IMR-90 (cell line): Measurements from ENCODE around the gene CELA3B. TPM values are rescaled to one million over a fixed set of nuclear protein-coding genes. Genes with fewer than 3 reads are reported as not detected.

Source experiments
- ATAC-seq: fragments of 200-7000 bp; cut with Tn5 transposase; 2 replicates; pipeline ENCODE4 v1.9.1; 2020; ENCODE audit warnings: low read depth, mild to moderate bottlenecking, moderate library complexity
- BruUV-seq: library from RNA; stranded (reverse); fragments of 400-500 nt; replicated peaks from 2 replicates; lab custom pipeline; 2021; lab: Mats Ljungman, UMichigan
- CTCF ChIA-PET: fragments of 300-600 bp; formaldehyde crosslinking; extraction: SDS; loops from one replicate; lab custom pipeline; 2021; ENCODE audit warnings: antibody characterized with exemption; lab: Yijun Ruan, JAX
- POLR2A ChIA-PET: fragments of 300-600 bp; sonication (Branson Sonifier 250); formaldehyde crosslinking; loops from one replicate; lab custom pipeline; 2022; ENCODE audit warnings: antibody characterized with exemption; ENCODE audit not compliant: unreplicated experiment; lab: Charles Lee
- DNase-seq: peaks from one replicate; pipeline ENCODE4 v3.0.0; 2013
- H2AFZ ChIP-seq: replicated peaks from 2 replicates; pipeline ENCODE3; 2013; ENCODE audit warnings: low read length, mild to moderate bottlenecking; ENCODE audit not compliant: poor library complexity
- H2AK5ac ChIP-seq: 2 replicates; pipeline ENCODE4 v1.6.1; 2013; ENCODE audit warnings: low read depth, low read length, inconsistent platforms
- H2AK9ac ChIP-seq: replicated peaks from 2 replicates; pipeline ENCODE3; 2013; ENCODE audit warnings: mild to moderate bottlenecking, low read depth, low read length, moderate library complexity; ENCODE audit not compliant: poor library complexity
- H2BK120ac ChIP-seq: 2 replicates; pipeline ENCODE4 v1.6.1; 2013; ENCODE audit warnings: low read depth, low read length, inconsistent platforms
- H2BK15ac ChIP-seq: 3 replicates; pipeline ENCODE4 v1.6.1; 2013; ENCODE audit warnings: low read depth, low read length, inconsistent platforms
- H2BK20ac ChIP-seq: 2 replicates; pipeline ENCODE4 v1.6.1; 2013; ENCODE audit warnings: low read depth, mild to moderate bottlenecking, inconsistent platforms, low read length, moderate library complexity
- H2BK5ac ChIP-seq: 2 replicates; pipeline ENCODE4 v1.6.1; 2013; ENCODE audit warnings: mild to moderate bottlenecking, low read depth, low read length, inconsistent platforms; ENCODE audit not compliant: poor library complexity, severe bottlenecking
- H3K14ac ChIP-seq: replicated peaks from 2 replicates; pipeline ENCODE4 v1.6.1; 2013; ENCODE audit warnings: low read depth, low read length, inconsistent platforms
- H3K18ac ChIP-seq: 2 replicates; pipeline ENCODE4 v1.6.1; 2013; ENCODE audit warnings: low read depth, low read length, control low read depth
- H3K23ac ChIP-seq: 2 replicates; pipeline ENCODE4 v1.6.1; 2013; ENCODE audit warnings: low read depth, low read length, inconsistent platforms
- H3K27ac ChIP-seq: 2 replicates; pipeline ENCODE4 v1.5.1; 2013; ENCODE audit warnings: mild to moderate bottlenecking, control low read depth, low read length; ENCODE audit not compliant: insufficient read depth
- H3K27me3 ChIP-seq: 2 replicates; pipeline ENCODE4 v1.6.1; 2013; ENCODE audit warnings: low read length; ENCODE audit not compliant: control insufficient read depth, insufficient read depth
- H3K36me3 ChIP-seq: 2 replicates; pipeline ENCODE4 v1.6.1; 2013; ENCODE audit warnings: low read length, mixed read lengths; ENCODE audit not compliant: control insufficient read depth, insufficient read depth
- H3K4ac ChIP-seq: 2 replicates; pipeline ENCODE4 v1.6.1; 2013; ENCODE audit warnings: low read depth, low read length, inconsistent platforms
- H3K4me1 ChIP-seq: 2 replicates; pipeline ENCODE4 v1.6.1; 2013; ENCODE audit warnings: low read length, mixed read lengths; ENCODE audit not compliant: control insufficient read depth, insufficient read depth
- H3K4me2 ChIP-seq: 2 replicates; pipeline ENCODE4 v1.6.1; 2013; ENCODE audit warnings: low read depth, mild to moderate bottlenecking, control low read depth, low read length, moderate library complexity
- H3K4me3 ChIP-seq: 2 replicates; pipeline ENCODE4 v1.5.1; 2013; ENCODE audit warnings: low read depth, mild to moderate bottlenecking, control low read depth, low read length, moderate library complexity; ENCODE audit not compliant: insufficient read depth
- H3K56ac ChIP-seq: 2 replicates; pipeline ENCODE4 v1.6.1; 2013; ENCODE audit warnings: low read length, inconsistent platforms; ENCODE audit not compliant: insufficient read depth; ENCODE audit errors: extremely low read depth
- H3K79me1 ChIP-seq, 2 experiments: 2 replicates each; pipeline ENCODE4 v1.6.1; 2013; ENCODE audit warnings: low read length in 2 of 2, inconsistent platforms in 1 of 2, low read depth in 1 of 2
- H3K9ac ChIP-seq: 2 replicates; pipeline ENCODE4 v1.6.1; 2013; ENCODE audit warnings: low read depth, low read length, control low read depth
- H3K9me1 ChIP-seq: 2 replicates; pipeline ENCODE4 v1.6.1; 2013; ENCODE audit warnings: low read length, inconsistent platforms; ENCODE audit not compliant: insufficient read depth
- H3K9me3 ChIP-seq: 2 replicates; pipeline ENCODE4 v1.6.1; 2013; ENCODE audit warnings: low read length; ENCODE audit not compliant: control insufficient read depth, insufficient read depth
- H4K20me1 ChIP-seq: 2 replicates; pipeline ENCODE4 v1.6.1; 2013; ENCODE audit warnings: low read length, inconsistent platforms; ENCODE audit not compliant: insufficient read depth
- H4K5ac ChIP-seq: 2 replicates; pipeline ENCODE4 v1.6.1; 2013; ENCODE audit warnings: mild to moderate bottlenecking, low read depth, low read length, control low read depth
- H4K8ac ChIP-seq, 2 experiments: 2 replicates each; pipeline ENCODE4 v1.6.1; 2013; ENCODE audit warnings: low read depth in 2 of 2, low read length in 2 of 2, control low read depth in 1 of 2, inconsistent platforms in 1 of 2
- H4K91ac ChIP-seq: 2 replicates; pipeline ENCODE4 v1.6.1; 2013; ENCODE audit warnings: low read depth, low read length, inconsistent platforms; ENCODE audit not compliant: insufficient read depth
- BHLHE40 ChIP-seq: fragments of 150-350 bp; IDR thresholded peaks from 2 replicates; pipeline ENCODE4 v1.6.1; 2016; ENCODE audit warnings: mild to moderate bottlenecking, low read depth, low read length
- CHD1 ChIP-seq: IDR thresholded peaks from 2 replicates; pipeline ENCODE4 v1.6.1; 2012; ENCODE audit warnings: low read depth, low read length, improper control_type of control experiment
- MAFK ChIP-seq: IDR thresholded peaks from 2 replicates; pipeline ENCODE4 v1.6.1; 2012; ENCODE audit warnings: low read depth, low read length, improper control_type of control experiment
- MAZ ChIP-seq: IDR thresholded peaks from 2 replicates; pipeline ENCODE4 v1.6.1; 2012; ENCODE audit warnings: low read depth, mild to moderate bottlenecking, low read length, improper control_type of control experiment, moderate library complexity, borderline replicate concordance
- MXI1 ChIP-seq: IDR thresholded peaks from 2 replicates; pipeline ENCODE4 v1.6.1; 2012; ENCODE audit warnings: low read depth, mild to moderate bottlenecking, low read length, moderate library complexity, borderline replicate concordance
- POLR2A ChIP-seq: IDR thresholded peaks from 2 replicates; pipeline ENCODE4 v1.6.1; 2012; ENCODE audit warnings: mild to moderate bottlenecking, low read depth, low read length
- RAD21 ChIP-seq: IDR thresholded peaks from 2 replicates; pipeline ENCODE4 v1.6.1; 2012; ENCODE audit warnings: low read length, improper control_type of control experiment
- WGBS, 2 experiments: methylation state at CpG; one replicate each; pipeline versions ENCODE4 v1.1.5 to v1.1.7; 2013; ENCODE audit warnings: missing lambda C conversion rate in 2 of 2; ENCODE audit not compliant: insufficient read length in 1 of 2; ENCODE audit errors: extremely low coverage in 2 of 2; 5-methylcytosine and 5-hydroxymethylcytosine counted together
- dilution Hi-C: fragments of 300-500 bp; cut with HindIII; formaldehyde crosslinking; loops from one replicate; pipeline ENCODE4 v1.14.3; 2018; ENCODE audit warnings: low sequenced_read_pairs; ENCODE audit not compliant: unreplicated experiment
- in situ Hi-C: fragments of 300-500 bp; cut with MboI; formaldehyde crosslinking; loops from 3 replicates; pipeline ENCODE4 v1.14.3; 2019; ENCODE audit warnings: low sequenced_read_pairs, inconsistent platforms, mixed read lengths
- intact Hi-C: fragments of 100-400 bp; cut with micrococcal nuclease; formaldehyde crosslinking; loops from 2 replicates; pipeline ENCODE4 v1.10.0; 2022
- polyA plus RNA-seq, 3 experiments: library from polyadenylated mRNA; depleted of rRNA; stranded (reverse); fragments of >200 nt; gene quantifications; 2 replicates each; pipeline ENCODE4 v1.2.3, GENCODE V29; 2012; ENCODE audit warnings: low replicate concordance in 1 of 3
- total RNA-seq: library from RNA; depleted of rRNA; stranded (reverse); fragments of >200 nt; gene quantifications from 2 replicates; pipeline ENCODE4 v1.2.3, GENCODE V29; 2012

Gene CELA3B
- total and polyA plus RNA-seq, 2 of the 4 experiments (the other 2 are of a cell fraction) = not detected

GRCh38 chr1:21937372-21938121 is 39.3 kb upstream of the CELA3B start:
- Histone ChIP-seq H3K9me3 (no peaks in the 10 kb centered on the region), H3K14ac (peak overlapping the region; percentile 90), H3K4me1 (peaks cover 34% of the 10 kb centered on the region), H2BK15ac (peak overlapping the region; percentile 85; the same call in 1 of the 3 replicates), H3K4me2 (peak overlapping the region; percentile 91), H3K9ac (peak overlapping the region; percentile 57), H3K27ac (peak overlapping the region; percentile 57), H3K79me1 (peaks cover 19 to 38% of the 10 kb centered on the region in 2 experiments), H2BK20ac (peak overlapping the region; percentile 81), H4K91ac (peak overlapping the region; percentile 90), H2AK5ac (peak overlapping the region; percentile 93), H2AK9ac (peak overlapping the region; percentile 38), H2BK5ac (peak overlapping the region; percentile 77), H4K20me1 (no peaks in the 10 kb centered on the region), H2BK120ac (peak overlapping the region; percentile 95), H3K4me3 (peak overlapping the region; percentile 22), H3K4ac (peak overlapping the region; percentile 96), H3K36me3 (no peaks in the 10 kb centered on the region), H2AFZ (peak overlapping the region; percentile 97), H3K9me1 (peaks cover 32% of the 10 kb centered on the region), H4K5ac (peak overlapping the region; percentile 94), H3K18ac (peak overlapping the region; percentile 94), H4K8ac (peak overlapping the region; percentile 98), H3K56ac (peak overlapping the region; percentile 48; the same call in 1 of the 2 replicates), H3K27me3 (no peaks in the 10 kb centered on the region), H3K23ac (peak overlapping the region; percentile 98)
- WGBS, 2 experiments = 10% methylated on average over 24 of the region's 69 CpGs; no CpG with 5 or more reads in 1 of the 2 experiments
- TF ChIP-seq MAFK = no peak
- no peak for TF ChIP-seq RAD21
- peak; percentile 93 for TF ChIP-seq BHLHE40
- no peak for TF ChIP-seq MXI1
- TF ChIP-seq MAZ = peak; percentile 92
- TF ChIP-seq CHD1 = no peak
- TF ChIP-seq POLR2A = 0 out of 2 replicates have a peak, but pooled peaks have one; percentile 14
- ChIA-PET CTCF (no interaction called here), POLR2A (no interaction called here)
- peak; percentile 78 for DNase-seq
- no TSS peak for BruUV-seq
- in situ Hi-C loops = no loop called here
- dilution Hi-C loops = no loop called here
- peak; percentile 86 for ATAC-seq
- intact Hi-C loops = loop anchor here (5.0 to 10.0 kb wide), 2 partner anchors 70 to 153 kb away; partner anchors contain the start of gene USP48
